ENCODE results near the gene TREM2. TPM values are rescaled to one million over a fixed set of nuclear protein-coding genes. Genes with fewer than 3 reads are reported as not detected.

Gene TREM2
- total RNA-seq, 1 experiment from 2014 or later = not detected

- no peaks in the 10 kb centered on the region for H3K9me3 Mint-ChIP-seq (ENCODE audit: unreplicated experiment)
- no peaks in the 10 kb centered on the region for H3K27me3 Mint-ChIP-seq (ENCODE audit: insufficient read depth, unreplicated experiment)
- no peaks in the 10 kb centered on the region for H3K36me3 ChIP-seq (ENCODE audit: control insufficient read depth, insufficient read depth, low read length)
- TF ChIP-seq, protein P1, sequence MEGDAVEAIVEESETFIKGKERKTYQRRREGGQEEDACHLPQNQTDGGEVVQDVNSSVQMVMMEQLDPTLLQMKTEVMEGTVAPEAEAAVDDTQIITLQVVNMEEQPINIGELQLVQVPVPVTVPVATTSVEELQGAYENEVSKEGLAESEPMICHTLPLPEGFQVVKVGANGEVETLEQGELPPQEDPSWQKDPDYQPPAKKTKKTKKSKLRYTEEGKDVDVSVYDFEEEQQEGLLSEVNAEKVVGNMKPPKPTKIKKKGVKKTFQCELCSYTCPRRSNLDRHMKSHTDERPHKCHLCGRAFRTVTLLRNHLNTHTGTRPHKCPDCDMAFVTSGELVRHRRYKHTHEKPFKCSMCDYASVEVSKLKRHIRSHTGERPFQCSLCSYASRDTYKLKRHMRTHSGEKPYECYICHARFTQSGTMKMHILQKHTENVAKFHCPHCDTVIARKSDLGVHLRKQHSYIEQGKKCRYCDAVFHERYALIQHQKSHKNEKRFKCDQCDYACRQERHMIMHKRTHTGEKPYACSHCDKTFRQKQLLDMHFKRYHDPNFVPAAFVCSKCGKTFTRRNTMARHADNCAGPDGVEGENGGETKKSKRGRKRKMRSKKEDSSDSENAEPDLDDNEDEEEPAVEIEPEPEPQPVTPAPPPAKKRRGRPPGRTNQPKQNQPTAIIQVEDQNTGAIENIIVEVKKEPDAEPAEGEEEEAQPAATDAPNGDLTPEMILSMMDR (IDR thresholded peaks at IDR 0.05; ENCODE audit: insufficient read depth in 1 of 2, low read depth in 1 of 2, low read length in 1 of 2, severe bottlenecking in 1 of 2, unreplicated experiment in 1 of 2) = no peak
- peak; percentile 53 to 57 for DNase-seq
- no TSS peak for BruUV-seq (replicated peaks)
- no peaks in the 10 kb centered on the region for H3K36me3 Mint-ChIP-seq (ENCODE audit: insufficient read depth, unreplicated experiment)
- H3K4me1 Mint-ChIP-seq (ENCODE audit: low read depth, unreplicated experiment) = peaks cover 20% of the 10 kb centered on the region
- H3K27me3 ChIP-seq (replicated peaks; ENCODE audit: control insufficient read depth, insufficient read depth, low read length) = no peaks in the 10 kb centered on the region
- H3K27ac Mint-ChIP-seq (ENCODE audit: unreplicated experiment) = peak overlapping the region; percentile 13
- H3K4me3 ChIP-seq (ENCODE audit: low read depth, low read length) = no peak overlapping the region; the same call in 1 of the 2 replicates
- intact Hi-C loops (cut with micrococcal nuclease; ENCODE audit: unreplicated experiment) = no loop called here
- H3K4me3 Mint-ChIP-seq (ENCODE audit: unreplicated experiment) = peak overlapping the region; percentile 49
- POLR2A ChIA-PET = no interaction called here
- H3K4me1 ChIP-seq = peaks cover 18% of the 10 kb centered on the region
- CTCF ChIA-PET = no interaction called here
- no peaks in the 10 kb centered on the region for H3K9me3 ChIP-seq
These were observed 7.6 kb downstream of the TREM2 start for GRCh38 chr6:41155132-41155805.

DNA sequence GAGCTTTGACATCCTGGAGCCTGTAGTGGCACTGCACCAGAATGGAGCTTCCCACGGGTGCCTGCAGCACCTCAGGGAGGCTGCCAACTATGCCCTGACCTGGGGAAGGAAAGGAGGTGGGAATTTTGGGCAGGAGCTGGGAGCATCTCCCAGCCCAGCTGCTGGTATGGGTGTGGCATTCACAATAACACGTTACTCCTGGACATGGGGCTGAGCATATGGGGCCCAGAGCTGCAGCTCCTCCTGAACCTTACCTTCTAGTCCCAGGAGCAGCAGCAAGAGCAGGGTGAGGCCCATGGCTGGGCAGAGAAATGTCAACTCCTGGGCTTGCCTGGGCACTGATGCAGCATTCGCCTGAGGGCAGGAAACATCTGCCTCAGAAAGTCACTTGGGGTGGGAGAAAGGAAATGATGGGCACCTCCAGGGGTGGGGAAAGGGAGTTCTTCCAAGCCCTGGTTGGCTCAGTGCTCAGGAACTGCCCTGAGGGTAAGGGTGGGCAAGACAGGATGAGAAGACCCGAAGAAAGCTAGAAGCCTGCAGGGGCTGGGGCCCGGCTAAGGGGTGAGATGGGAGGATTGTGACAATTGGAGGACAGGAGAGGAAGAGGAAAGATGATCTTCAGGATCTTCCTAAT lies 8.8 kb downstream of the TREM2 start, which contains the start of gene TREML1:
Gene TREML1, minus strand, starts transcription at position 356 of the 634 bp plus-strand sequence. Its CDS starts 59 bp downstream, at position 297.
- no peaks in the 10 kb centered on the region for H3K36me3 ChIP-seq (ENCODE audit: control insufficient read depth, insufficient read depth, low read length)
- peaks cover 18% of the 10 kb centered on the region for H3K4me1 ChIP-seq
- DNase-seq = no peak
- intact Hi-C loops (cut with micrococcal nuclease; ENCODE audit: unreplicated experiment) = no loop called here
- Mint-ChIP-seq H3K9me3 (ENCODE audit: unreplicated experiment) (no peaks in the 10 kb centered on the region), H3K27ac (ENCODE audit: unreplicated experiment) (peak within 1 kb of the TSS; percentile 38), H3K4me1 (ENCODE audit: low read depth, unreplicated experiment) (peaks cover 20% of the 10 kb centered on the region), H3K4me3 (ENCODE audit: unreplicated experiment) (peak within 1 kb of the TSS; percentile 49), H3K36me3 (ENCODE audit: insufficient read depth, unreplicated experiment) (no peaks in the 10 kb centered on the region), H3K27me3 (ENCODE audit: insufficient read depth, unreplicated experiment) (no peaks in the 10 kb centered on the region)
- ChIA-PET CTCF (no interaction called here), POLR2A (no interaction called here)
- no peaks in the 10 kb centered on the region for H3K9me3 ChIP-seq
- no peaks in the 10 kb centered on the region for H3K27me3 ChIP-seq (replicated peaks; ENCODE audit: control insufficient read depth, insufficient read depth, low read length)
- no peak within 1 kb of the TSS for H3K4me3 ChIP-seq (ENCODE audit: low read depth, low read length)
- BruUV-seq (replicated peaks) = no TSS peak
- TF ChIP-seq, protein P1 (IDR thresholded peaks at IDR 0.05; ENCODE audit: insufficient read depth in 1 of 2, low read depth in 1 of 2, low read length in 1 of 2, severe bottlenecking in 1 of 2, unreplicated experiment in 1 of 2) = no peak

DNA sequence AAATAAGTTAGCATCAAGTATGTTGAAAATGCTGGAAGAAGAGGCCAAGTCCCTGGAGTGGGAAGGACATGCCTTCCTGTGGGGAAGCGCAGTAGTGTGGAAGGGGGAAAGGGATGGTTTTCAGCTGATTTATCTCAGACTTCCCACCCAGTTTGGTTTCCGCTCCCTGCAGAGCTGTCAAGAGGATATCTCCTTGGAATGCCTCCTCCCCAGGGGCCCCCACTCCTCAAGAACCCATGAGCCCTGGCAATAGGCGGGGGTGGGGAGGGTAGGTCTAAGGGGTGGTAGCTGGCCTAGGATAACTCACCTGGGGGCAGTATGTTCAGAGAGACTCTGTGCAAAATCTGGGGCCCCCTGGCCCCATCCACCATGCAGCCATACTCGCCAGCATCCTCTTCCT lies 9.5 kb downstream of the TREM2 start:
- POLR2A ChIA-PET = no interaction called here

More for the DNA sequence above, 9.5 kb downstream of the TREM2 start:
- no TSS peak for BruUV-seq (replicated peaks)
- CTCF ChIA-PET = no interaction called here
- Mint-ChIP-seq H3K4me1 (ENCODE audit: low read depth, unreplicated experiment) (peaks cover 20% of the 10 kb centered on the region), H3K4me3 (ENCODE audit: unreplicated experiment) (no peak overlapping the region), H3K27ac (ENCODE audit: unreplicated experiment) (no peak overlapping the region), H3K36me3 (ENCODE audit: insufficient read depth, unreplicated experiment) (no peaks in the 10 kb centered on the region), H3K27me3 (ENCODE audit: insufficient read depth, unreplicated experiment) (no peaks in the 10 kb centered on the region), H3K9me3 (ENCODE audit: unreplicated experiment) (no peaks in the 10 kb centered on the region)
- Histone ChIP-seq H3K27me3 (replicated peaks; ENCODE audit: control insufficient read depth, insufficient read depth, low read length) (no peaks in the 10 kb centered on the region), H3K36me3 (ENCODE audit: control insufficient read depth, insufficient read depth, low read length) (no peaks in the 10 kb centered on the region), H3K4me3 (ENCODE audit: low read depth, low read length) (no peak overlapping the region), H3K9me3 (no peaks in the 10 kb centered on the region), H3K4me1 (peaks cover 18% of the 10 kb centered on the region)
- DNase-seq = no peak
- intact Hi-C loops (cut with micrococcal nuclease; ENCODE audit: unreplicated experiment) = no loop called here
- TF ChIP-seq, protein P1 (IDR thresholded peaks at IDR 0.05; ENCODE audit: insufficient read depth in 1 of 2, low read depth in 1 of 2, low read length in 1 of 2, severe bottlenecking in 1 of 2, unreplicated experiment in 1 of 2) = no peak
